SH-SY5Y (cell line): ENCODE data around the gene IGFN1.

Experiments used
- GATA2 ChIP-seq: IDR thresholded peaks from 2 replicates; pipeline ENCODE4 v1.6.1; 2011; ENCODE audit warnings: mild to moderate bottlenecking, low read depth, low read length
- GATA3 ChIP-seq: IDR thresholded peaks from 2 replicates; pipeline ENCODE4 v1.6.1; 2011; ENCODE audit warnings: low read depth, mild to moderate bottlenecking, low read length, moderate library complexity

GRCh38 chr1:201215531-201216357 is 25.1 kb downstream of the IGFN1 start:
- TF ChIP-seq GATA3 (no peak), GATA2 (no peak)
